H1 (cell line): Measurements from ENCODE around the gene CITED4. TPM values are rescaled to one million over a fixed set of nuclear protein-coding genes. Genes with fewer than 3 reads are reported as not detected.

Experiments
- EP300 ChIP-seq, 2 experiments: IDR thresholded peaks; 1 replicate in 1 of 2; 2 replicates in 1 of 2; pipeline ENCODE4 v1.6.1; 2011 to 2012; ENCODE audit warnings: low read depth in 2 of 2, low read length in 2 of 2, mild to moderate bottlenecking in 2 of 2, borderline replicate concordance in 1 of 2, inconsistent platforms in 1 of 2, moderate library complexity in 1 of 2
- JUND ChIP-seq: IDR thresholded peaks from 2 replicates; pipeline ENCODE4 v1.6.1; 2011; ENCODE audit warnings: mild to moderate bottlenecking, improper control_type of control experiment, low read length
- KDM1A ChIP-seq: fragments of 200-600, 300-600 bp; sonication (generic); IDR thresholded peaks from 2 replicates; pipeline ENCODE4 v1.7.1; 2016; ENCODE audit warnings: mild to moderate bottlenecking, low read length, borderline replicate concordance
- NANOG ChIP-seq: IDR thresholded peaks from 2 replicates; pipeline ENCODE4 v1.6.1; 2011; ENCODE audit warnings: low read length, low read depth, mild to moderate bottlenecking, inconsistent platforms; ENCODE audit not compliant: insufficient read depth, poor library complexity, severe bottlenecking
- RFX5 ChIP-seq: IDR thresholded peaks from 2 replicates; pipeline ENCODE4 v1.6.1; 2011; ENCODE audit warnings: low read depth, low read length, improper control_type of control experiment, borderline replicate concordance
- SIX5 ChIP-seq: IDR thresholded peaks from 2 replicates; pipeline ENCODE4 v1.6.1; 2011; ENCODE audit warnings: mild to moderate bottlenecking, low read depth, low read length
- TAF1 ChIP-seq: IDR thresholded peaks from 2 replicates; pipeline ENCODE4 v1.6.1; 2011; ENCODE audit warnings: mild to moderate bottlenecking, low read depth, low read length
- TBP ChIP-seq: IDR thresholded peaks from 2 replicates; pipeline ENCODE4 v1.6.1; 2011; ENCODE audit warnings: low read depth, low read length, improper control_type of control experiment
- TCF12 ChIP-seq: IDR thresholded peaks from 2 replicates; pipeline ENCODE4 v1.6.1; 2011; ENCODE audit warnings: low read depth, mild to moderate bottlenecking, low read length
- TEAD4 ChIP-seq: IDR thresholded peaks from 2 replicates; pipeline ENCODE4 v1.6.1; 2012; ENCODE audit warnings: low read depth, low read length, inconsistent platforms, mixed read lengths
- polyA plus RNA-seq, 7 experiments: library from polyadenylated mRNA; depleted of rRNA in 3 of 7; stranded (reverse) in 5 of 7; unstranded in 2 of 7; fragments of >200 nt in 5 of 7; fragments of 200-250 nt in 2 of 7; gene quantifications; 1 replicate in 5 of 7; 2 replicates in 1 of 7; 4 replicates in 1 of 7; pipeline versions ENCODE4 v1.2.1 to v1.2.3, GENCODE V29; 2011 to 2013; ENCODE audit warnings: missing spikeins in 2 of 7, mixed read lengths in 2 of 7
- total RNA-seq: library from RNA; stranded (reverse); fragmentation: NEBNext Ultra II Directional; extraction: Animal tissue kit (Norgen Biotek cat#: 25700); gene quantifications from 2 replicates; pipeline ENCODE4 v1.2.1, GENCODE V29; 2021
- TF ChIP-seq, protein P1 (sequence below): fragments of 300-600 bp; sonication (generic); IDR thresholded peaks from 2 replicates; pipeline ENCODE4 v1.7.1; 2012; ENCODE audit warnings: low read length, moderate library complexity, mild to moderate bottlenecking, inconsistent platforms; ENCODE audit not compliant: insufficient replicate concordance

CITED4 gene
- total and polyA plus RNA-seq, 2 of the 8 experiments (the other 6 are each of a cell fraction or from before 2014, with no cell fraction given), result 5.4 to 16.3 TPM

- TF ChIP-seq, protein P1, sequence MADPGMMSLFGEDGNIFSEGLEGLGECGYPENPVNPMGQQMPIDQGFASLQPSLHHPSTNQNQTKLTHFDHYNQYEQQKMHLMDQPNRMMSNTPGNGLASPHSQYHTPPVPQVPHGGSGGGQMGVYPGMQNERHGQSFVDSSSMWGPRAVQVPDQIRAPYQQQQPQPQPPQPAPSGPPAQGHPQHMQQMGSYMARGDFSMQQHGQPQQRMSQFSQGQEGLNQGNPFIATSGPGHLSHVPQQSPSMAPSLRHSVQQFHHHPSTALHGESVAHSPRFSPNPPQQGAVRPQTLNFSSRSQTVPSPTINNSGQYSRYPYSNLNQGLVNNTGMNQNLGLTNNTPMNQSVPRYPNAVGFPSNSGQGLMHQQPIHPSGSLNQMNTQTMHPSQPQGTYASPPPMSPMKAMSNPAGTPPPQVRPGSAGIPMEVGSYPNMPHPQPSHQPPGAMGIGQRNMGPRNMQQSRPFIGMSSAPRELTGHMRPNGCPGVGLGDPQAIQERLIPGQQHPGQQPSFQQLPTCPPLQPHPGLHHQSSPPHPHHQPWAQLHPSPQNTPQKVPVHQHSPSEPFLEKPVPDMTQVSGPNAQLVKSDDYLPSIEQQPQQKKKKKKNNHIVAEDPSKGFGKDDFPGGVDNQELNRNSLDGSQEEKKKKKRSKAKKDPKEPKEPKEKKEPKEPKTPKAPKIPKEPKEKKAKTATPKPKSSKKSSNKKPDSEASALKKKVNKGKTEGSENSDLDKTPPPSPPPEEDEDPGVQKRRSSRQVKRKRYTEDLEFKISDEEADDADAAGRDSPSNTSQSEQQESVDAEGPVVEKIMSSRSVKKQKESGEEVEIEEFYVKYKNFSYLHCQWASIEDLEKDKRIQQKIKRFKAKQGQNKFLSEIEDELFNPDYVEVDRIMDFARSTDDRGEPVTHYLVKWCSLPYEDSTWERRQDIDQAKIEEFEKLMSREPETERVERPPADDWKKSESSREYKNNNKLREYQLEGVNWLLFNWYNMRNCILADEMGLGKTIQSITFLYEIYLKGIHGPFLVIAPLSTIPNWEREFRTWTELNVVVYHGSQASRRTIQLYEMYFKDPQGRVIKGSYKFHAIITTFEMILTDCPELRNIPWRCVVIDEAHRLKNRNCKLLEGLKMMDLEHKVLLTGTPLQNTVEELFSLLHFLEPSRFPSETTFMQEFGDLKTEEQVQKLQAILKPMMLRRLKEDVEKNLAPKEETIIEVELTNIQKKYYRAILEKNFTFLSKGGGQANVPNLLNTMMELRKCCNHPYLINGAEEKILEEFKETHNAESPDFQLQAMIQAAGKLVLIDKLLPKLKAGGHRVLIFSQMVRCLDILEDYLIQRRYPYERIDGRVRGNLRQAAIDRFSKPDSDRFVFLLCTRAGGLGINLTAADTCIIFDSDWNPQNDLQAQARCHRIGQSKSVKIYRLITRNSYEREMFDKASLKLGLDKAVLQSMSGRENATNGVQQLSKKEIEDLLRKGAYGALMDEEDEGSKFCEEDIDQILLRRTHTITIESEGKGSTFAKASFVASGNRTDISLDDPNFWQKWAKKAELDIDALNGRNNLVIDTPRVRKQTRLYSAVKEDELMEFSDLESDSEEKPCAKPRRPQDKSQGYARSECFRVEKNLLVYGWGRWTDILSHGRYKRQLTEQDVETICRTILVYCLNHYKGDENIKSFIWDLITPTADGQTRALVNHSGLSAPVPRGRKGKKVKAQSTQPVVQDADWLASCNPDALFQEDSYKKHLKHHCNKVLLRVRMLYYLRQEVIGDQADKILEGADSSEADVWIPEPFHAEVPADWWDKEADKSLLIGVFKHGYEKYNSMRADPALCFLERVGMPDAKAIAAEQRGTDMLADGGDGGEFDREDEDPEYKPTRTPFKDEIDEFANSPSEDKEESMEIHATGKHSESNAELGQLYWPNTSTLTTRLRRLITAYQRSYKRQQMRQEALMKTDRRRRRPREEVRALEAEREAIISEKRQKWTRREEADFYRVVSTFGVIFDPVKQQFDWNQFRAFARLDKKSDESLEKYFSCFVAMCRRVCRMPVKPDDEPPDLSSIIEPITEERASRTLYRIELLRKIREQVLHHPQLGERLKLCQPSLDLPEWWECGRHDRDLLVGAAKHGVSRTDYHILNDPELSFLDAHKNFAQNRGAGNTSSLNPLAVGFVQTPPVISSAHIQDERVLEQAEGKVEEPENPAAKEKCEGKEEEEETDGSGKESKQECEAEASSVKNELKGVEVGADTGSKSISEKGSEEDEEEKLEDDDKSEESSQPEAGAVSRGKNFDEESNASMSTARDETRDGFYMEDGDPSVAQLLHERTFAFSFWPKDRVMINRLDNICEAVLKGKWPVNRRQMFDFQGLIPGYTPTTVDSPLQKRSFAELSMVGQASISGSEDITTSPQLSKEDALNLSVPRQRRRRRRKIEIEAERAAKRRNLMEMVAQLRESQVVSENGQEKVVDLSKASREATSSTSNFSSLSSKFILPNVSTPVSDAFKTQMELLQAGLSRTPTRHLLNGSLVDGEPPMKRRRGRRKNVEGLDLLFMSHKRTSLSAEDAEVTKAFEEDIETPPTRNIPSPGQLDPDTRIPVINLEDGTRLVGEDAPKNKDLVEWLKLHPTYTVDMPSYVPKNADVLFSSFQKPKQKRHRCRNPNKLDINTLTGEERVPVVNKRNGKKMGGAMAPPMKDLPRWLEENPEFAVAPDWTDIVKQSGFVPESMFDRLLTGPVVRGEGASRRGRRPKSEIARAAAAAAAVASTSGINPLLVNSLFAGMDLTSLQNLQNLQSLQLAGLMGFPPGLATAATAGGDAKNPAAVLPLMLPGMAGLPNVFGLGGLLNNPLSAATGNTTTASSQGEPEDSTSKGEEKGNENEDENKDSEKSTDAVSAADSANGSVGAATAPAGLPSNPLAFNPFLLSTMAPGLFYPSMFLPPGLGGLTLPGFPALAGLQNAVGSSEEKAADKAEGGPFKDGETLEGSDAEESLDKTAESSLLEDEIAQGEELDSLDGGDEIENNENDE, result no peak
- no peak for TF ChIP-seq RFX5
- no peak for TF ChIP-seq NANOG
- no peak for TF ChIP-seq SIX5
- no peak for TF ChIP-seq KDM1A
- no peak for TF ChIP-seq TCF12
- no peak for TF ChIP-seq TAF1
- TF ChIP-seq TEAD4, result no peak
- no peak for TF ChIP-seq TBP
- TF ChIP-seq EP300 (IDR thresholded peaks at IDR 0.05; ENCODE audit: borderline replicate concordance in 1 of 2, low read depth in 2 of 2, low read length in 2 of 2), result no peak
- TF ChIP-seq JUND, result no peak
Observed at GRCh38 chr1:40903106-40903505, 40.9 kb upstream of the CITED4 start (continued).
